ENCODE measurements around the gene MAP1B.

The MAP1B gene

GRCh38 chr5:72256536-72256935, 149.3 kb downstream of the MAP1B start:
- DNase-seq, result no peak

Measured in stimulated activated CD4-positive, alpha-beta T cell treated with anti-CD3 and anti-CD28 coated beads, Interleukin-2, amount 100 ng/mL, for 48 hours (primary cell).